Measurements from ENCODE around the gene AGBL1. TPM values are rescaled to one million over a fixed set of nuclear protein-coding genes. Genes with fewer than 3 reads are reported as not detected.

AGBL1 gene
- total RNA-seq, 6 experiments from 2014 or later = not detected

- DNase-seq (no peak), ATAC-seq (no peak)
- intact Hi-C loops (cut with DNase I) = no loop called here
These were observed 476.3 kb downstream of the AGBL1 start for GRCh38 chr15:86555939-86556338.

GRCh38 chr15:86556396-86557017, 476.8 kb downstream of the AGBL1 start:
- TF ChIP-seq POLR2A (IDR thresholded peaks at IDR 0.05) = no peak
- TF ChIP-seq CTCF (IDR thresholded peaks at IDR 0.05) = no peak
- WGBS (ENCODE audit: insufficient coverage, low coverage, low lambda C conversion rate, missing lambda C conversion rate) = 52% methylated on average over 3 of the region's 3 CpGs
- DNase-seq (no peak), ATAC-seq (no peak)
- intact Hi-C loops (cut with DNase I) = no loop called here
- Histone ChIP-seq H3K9me3 (no peaks in the 10 kb centered on the region), H3K27me3 (no peaks in the 10 kb centered on the region), H3K4me3 (no peak overlapping the region), H3K36me3 (no peaks in the 10 kb centered on the region), H3K4me1 (no peaks in the 10 kb centered on the region), H3K27ac (no peak overlapping the region)

More at GRCh38 chr15:86555939-86556338, 476.3 kb downstream of the AGBL1 start:
- H3K27ac ChIP-seq = no peak overlapping the region
- TF ChIP-seq CTCF (IDR thresholded peaks at IDR 0.05) (no peak), POLR2A (IDR thresholded peaks at IDR 0.05) (no peak)
- H3K27me3 ChIP-seq = no peaks in the 10 kb centered on the region
- H3K4me3 ChIP-seq = no peak overlapping the region
- no peaks in the 10 kb centered on the region for H3K9me3 ChIP-seq
- no peaks in the 10 kb centered on the region for H3K36me3 ChIP-seq
- H3K4me1 ChIP-seq = no peaks in the 10 kb centered on the region
- 27% methylated on average over 1 of the region's 1 CpG for WGBS (ENCODE audit: insufficient coverage, low coverage, low lambda C conversion rate, missing lambda C conversion rate)

- WGBS (ENCODE audit: insufficient coverage, low coverage, low lambda C conversion rate, missing lambda C conversion rate) = 14% methylated on average over 3 of the region's 3 CpGs
- no peak for DNase-seq
These were observed 477.4 kb downstream of the AGBL1 start for GRCh38 chr15:86557018-86557550.

GRCh38 chr15:86558252-86558651, 478.6 kb downstream of the AGBL1 start:
- no peaks in the 10 kb centered on the region for H3K36me3 ChIP-seq
- no peak overlapping the region for H3K27ac ChIP-seq
- intact Hi-C loops (cut with DNase I) = no loop called here
- no peaks in the 10 kb centered on the region for H3K9me3 ChIP-seq
- H3K4me1 ChIP-seq = no peaks in the 10 kb centered on the region
- H3K27me3 ChIP-seq = no peaks in the 10 kb centered on the region
- TF ChIP-seq CTCF (IDR thresholded peaks at IDR 0.05) = no peak
- TF ChIP-seq POLR2A (IDR thresholded peaks at IDR 0.05) = no peak
- DNase-seq = no peak
- H3K4me3 ChIP-seq = no peak overlapping the region
- ATAC-seq = no peak

More at GRCh38 chr15:86557018-86557550, 477.4 kb downstream of the AGBL1 start:
- Histone ChIP-seq H3K4me1 (no peaks in the 10 kb centered on the region), H3K9me3 (no peaks in the 10 kb centered on the region), H3K36me3 (no peaks in the 10 kb centered on the region), H3K27ac (no peak overlapping the region), H3K4me3 (no peak overlapping the region), H3K27me3 (no peaks in the 10 kb centered on the region)
- no peak for ATAC-seq
- TF ChIP-seq CTCF (IDR thresholded peaks at IDR 0.05) = no peak
- TF ChIP-seq POLR2A (IDR thresholded peaks at IDR 0.05) = no peak
- intact Hi-C loops (cut with DNase I) = no loop called here

Data from right lobe of liver (tissue), 6 donors.